ENCODE measurements around the gene HLA-B.
"Not testable (repeated sequence)": the region's sequence is repeated elsewhere in the genome, so short reads cannot be mapped to it uniquely, and the experiment has no call there.

The HLA-B gene

GRCh38 chr6:31356946-31357466 is at the start of gene HLA-B (continued):
- no peak for TF ChIP-seq ZNF518A (tag by site-specific recombination; conservative IDR thresholded peaks at IDR 0.05; ENCODE audit: low read depth)
- no peak for TF ChIP-seq ZEB2 (tag by site-specific recombination; IDR thresholded peaks at IDR 0.05)
- TF ChIP-seq KLF10 (tag by site-specific recombination; IDR thresholded peaks at IDR 0.05): no peak
- no peak for TF ChIP-seq ZSCAN5A (tag by site-specific recombination; IDR thresholded peaks at IDR 0.05)
- TF ChIP-seq ZNF16 (tag by site-specific recombination; IDR thresholded peaks at IDR 0.05; ENCODE audit: low read depth): no peak
- no peak for TF ChIP-seq ZBTB1 (tag by site-specific recombination; IDR thresholded peaks at IDR 0.05)
- no peak for TF ChIP-seq ZNF791 (tag by site-specific recombination; IDR thresholded peaks at IDR 0.05)
- TF ChIP-seq ZNF48 (tag by site-specific recombination; IDR thresholded peaks at IDR 0.05): no peak

- POLR2A ChIA-PET: no interaction called here
- peaks cover 5% of the 10 kb centered on the region; the same call in 1 of the 2 replicates for H3K4me1 ChIP-seq (ENCODE audit: control insufficient read depth, insufficient read depth, low read length)
These were observed 49.0 kb upstream of the HLA-B start for GRCh38 chr6:31405996-31406395.

GRCh38 chr6:31404061-31404364 is 47.0 kb upstream of the HLA-B start:
- not testable (repeated sequence) for H3K4me1 ChIP-seq (ENCODE audit: control insufficient read depth, insufficient read depth, low read length)
- peak overlapping the region; percentile 63; the same call in 1 of the 2 replicates for H3K27ac ChIP-seq (ENCODE audit: extremely low read depth, low read depth, low read length)
- CTCF ChIA-PET: interaction anchor here (0.6 to 1.5 kb wide), 7 partner anchors 12 to 851 kb away, joined by 3 to 10 read pairs (median 3); no protein-coding TSS in a partner anchor

More at GRCh38 chr6:31405996-31406395, 49.0 kb upstream of the HLA-B start:
- Histone ChIP-seq H3K9me3 (ENCODE audit: control insufficient read depth, insufficient read depth, low read depth, low read length) (no peaks in the 10 kb centered on the region), H3K27ac (ENCODE audit: extremely low read depth, low read depth, low read length) (no peak overlapping the region), H3K36me3 (ENCODE audit: control insufficient read depth in 2 of 2, insufficient read depth in 1 of 2, low read length in 2 of 2) (peaks cover 0 to under 1% of the 10 kb centered on the region in 2 experiments; a peak in 1 of 3 replicates), H3K4me3 (ENCODE audit: low read depth, low read length) (no peak overlapping the region)
- TF ChIP-seq IKZF3 (tag by site-specific recombination; IDR thresholded peaks at IDR 0.05): 0 out of 2 replicates have a peak, but pooled peaks have one; percentile 11
- TF ChIP-seq ZNF175 (tag by site-specific recombination; IDR thresholded peaks at IDR 0.05): no peak
- TF ChIP-seq OVOL3 (tag by site-specific recombination; IDR thresholded peaks at IDR 0.05): no peak
- no peak for TF ChIP-seq ZNF624 (tag by site-specific recombination; IDR thresholded peaks at IDR 0.05)
- CTCF ChIA-PET: interaction anchor here (0.6 to 1.9 kb wide), 4 partner anchors 36 to 319 kb away, joined by 3 to 6 read pairs (median 3); no protein-coding TSS in a partner anchor

More at GRCh38 chr6:31404061-31404364, 47.0 kb upstream of the HLA-B start:
- POLR2A ChIA-PET: interaction anchor here (0.7 to 1.8 kb wide), 5 partner anchors 19 to 138 kb away, joined by 3 to 10 read pairs (median 4); partner anchors contain the start of genes DDX39B and MICB
- H3K36me3 ChIP-seq (ENCODE audit: control insufficient read depth in 2 of 2, insufficient read depth in 1 of 2, low read length in 2 of 2); H3K9me3 ChIP-seq (ENCODE audit: control insufficient read depth, insufficient read depth, low read depth, low read length): not testable (repeated sequence)
- TF ChIP-seq ZBTB17 (tag by site-specific recombination; IDR thresholded peaks at IDR 0.05) (0 out of 2 replicates have a peak, but pooled peaks have one; percentile 8), ZNF600 (tag by site-specific recombination; IDR thresholded peaks at IDR 0.05) (peak; percentile 1), GLIS1 (tag by site-specific recombination; IDR thresholded peaks at IDR 0.05) (peak; percentile 44; the same call in 1 of the 2 replicates), GLIS2 (tag by site-specific recombination; IDR thresholded peaks at IDR 0.05) (peak; percentile 63)
- peak overlapping the region; percentile 84 for H3K4me3 ChIP-seq (ENCODE audit: low read depth, low read length)

All from HEK293 (cell line).